OCI-M1 (cell line): ENCODE results near the gene CACNA1C.
"Not testable (repeated sequence)": the region's sequence is repeated elsewhere in the genome, so short reads cannot be mapped to it uniquely, and the experiment has no call there.

Source experiments
- DNase-seq: peaks from one replicate; lab custom pipeline; 2025; lab: John Stamatoyannopoulos, UW

CACNA1C gene

DNA sequence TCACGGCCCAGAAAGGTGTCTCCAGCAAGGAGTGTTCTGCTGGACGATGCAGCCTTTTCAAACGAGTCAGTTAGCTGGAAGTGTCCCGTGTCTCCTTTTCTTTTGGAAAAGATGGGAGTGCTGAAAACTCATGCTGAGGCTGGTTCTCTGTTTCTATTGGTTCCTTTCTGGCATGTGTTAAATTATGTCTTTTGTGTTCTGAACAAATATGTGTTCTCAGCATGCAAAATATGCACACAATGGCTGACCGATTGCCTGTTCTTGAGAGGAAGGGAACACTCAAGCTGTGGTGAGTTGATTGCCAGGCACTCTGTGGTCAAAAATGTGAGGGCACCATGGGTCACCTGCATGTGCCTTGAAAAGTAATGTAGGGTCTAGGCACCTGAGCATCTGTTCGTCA, 181.3 kb downstream of the CACNA1C start:
- DNase-seq: no peak

- no peak for DNase-seq
These were observed 182.0 kb downstream of the CACNA1C start for GRCh38 chr12:2234646-2235350.

- DNase-seq: no peak
These were observed 183.9 kb downstream of the CACNA1C start for GRCh38 chr12:2236506-2237294.

GRCh38 chr12:2238111-2238510, 185.3 kb downstream of the CACNA1C start:
- DNase-seq: no peak

DNA sequence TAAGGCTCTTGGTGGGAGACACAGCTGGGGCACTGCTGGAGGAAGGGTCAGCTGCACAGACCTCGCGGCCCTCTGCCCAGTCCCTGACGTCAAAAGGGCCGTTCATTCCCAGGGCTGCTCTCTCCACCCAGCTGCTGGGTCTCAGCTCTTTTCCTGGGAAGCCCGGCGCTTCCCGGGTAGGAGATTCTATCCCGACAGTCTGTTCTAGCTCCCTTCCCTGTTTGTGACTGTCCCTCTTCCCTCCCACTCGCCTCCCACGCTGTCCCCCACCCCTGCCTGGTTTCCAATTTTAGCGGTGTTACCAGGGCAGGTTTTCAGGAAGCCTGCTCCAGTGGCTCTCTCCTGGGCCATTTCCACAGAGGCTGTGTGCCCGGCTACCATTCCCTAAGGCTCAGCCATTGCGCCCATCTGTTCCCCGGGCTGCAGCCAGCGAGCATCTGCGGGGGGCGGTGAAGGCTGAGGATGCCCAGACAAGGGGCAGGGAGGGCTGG, 186.6 kb downstream of the CACNA1C start:
- DNase-seq: no peak

DNA sequence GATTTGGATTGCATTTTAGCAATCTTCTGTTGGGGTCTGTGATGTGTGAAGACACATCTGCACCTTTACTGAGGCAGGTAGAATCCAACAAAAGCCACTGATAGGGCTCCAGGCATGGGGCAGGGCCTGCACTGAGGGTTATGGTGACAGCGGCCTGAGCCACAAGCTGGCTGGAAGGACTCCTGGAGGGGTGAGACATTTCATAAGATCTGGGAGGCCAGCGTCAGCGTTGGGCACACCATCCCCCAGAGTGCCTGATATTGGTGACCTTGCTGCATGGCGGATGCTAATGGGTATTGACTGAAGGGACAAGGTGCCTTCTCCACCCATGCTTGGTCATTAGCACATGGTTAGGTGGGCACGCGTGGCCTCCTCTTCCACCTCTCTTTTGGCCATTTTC, 187.6 kb downstream of the CACNA1C start:
- DNase-seq: no peak

- DNase-seq: no peak
These were observed 188.2 kb downstream of the CACNA1C start for GRCh38 chr12:2240984-2241383.

DNA sequence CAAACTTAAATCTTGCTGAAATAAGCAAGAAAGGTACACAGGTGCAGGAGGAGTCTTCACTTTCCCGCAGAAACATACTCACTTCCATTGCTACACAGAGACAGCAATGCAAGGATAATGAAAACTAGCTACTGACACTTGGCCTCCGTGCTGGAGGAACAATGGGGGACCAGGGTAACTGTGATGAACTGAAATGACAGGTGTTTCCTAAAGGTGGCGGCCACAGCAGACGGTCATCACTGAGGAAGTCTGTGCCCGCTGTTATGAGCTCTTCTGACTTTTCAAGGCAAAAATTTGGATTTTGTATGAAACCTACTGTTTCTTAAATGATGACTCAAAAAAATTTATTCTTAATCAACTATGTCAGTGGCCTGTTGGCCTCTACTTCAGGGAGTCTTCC, 189.4 kb downstream of the CACNA1C start:
- DNase-seq: no peak

DNA sequence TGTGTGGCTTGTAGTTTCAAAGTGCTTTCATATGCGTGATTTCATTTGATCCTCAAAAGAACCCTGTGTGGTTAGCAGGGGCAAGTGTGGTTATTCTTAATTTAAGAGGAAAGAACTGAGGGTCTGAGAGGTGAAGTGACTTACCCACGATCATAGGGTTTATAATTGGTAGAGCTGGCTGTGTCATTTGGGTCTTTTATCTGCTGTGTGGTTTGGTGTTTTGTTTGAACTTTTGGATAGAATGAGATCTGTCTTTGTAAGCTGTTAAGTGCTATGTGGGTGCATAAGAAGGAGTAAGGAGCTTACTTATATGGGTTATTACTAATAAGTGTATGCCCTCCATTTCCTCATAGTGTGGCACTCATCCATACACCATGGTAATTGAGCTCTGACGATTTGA, 190.0 kb downstream of the CACNA1C start:
- no peak for DNase-seq

DNA sequence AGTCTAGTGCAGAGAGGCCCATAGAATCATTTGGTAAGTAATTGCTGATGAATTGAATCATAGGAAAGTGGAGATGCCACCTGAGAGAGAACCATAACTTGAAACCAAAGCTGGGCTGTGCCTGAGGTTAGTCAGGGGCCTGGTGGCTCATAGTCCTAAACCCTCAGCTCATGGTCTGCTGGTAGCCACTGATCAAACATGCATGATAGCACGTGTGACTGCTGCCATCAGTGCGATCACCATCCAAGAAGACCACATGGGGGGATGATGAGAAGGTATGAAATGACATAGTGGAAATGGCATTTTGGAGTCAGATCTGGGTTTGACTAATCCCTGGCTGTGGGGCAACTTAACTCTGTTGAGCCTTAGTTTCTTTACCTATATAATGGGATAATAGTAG, 190.5 kb downstream of the CACNA1C start:
- no peak for DNase-seq

- DNase-seq: no peak
These were observed 191.4 kb downstream of the CACNA1C start for GRCh38 chr12:2244013-2244861.

DNA sequence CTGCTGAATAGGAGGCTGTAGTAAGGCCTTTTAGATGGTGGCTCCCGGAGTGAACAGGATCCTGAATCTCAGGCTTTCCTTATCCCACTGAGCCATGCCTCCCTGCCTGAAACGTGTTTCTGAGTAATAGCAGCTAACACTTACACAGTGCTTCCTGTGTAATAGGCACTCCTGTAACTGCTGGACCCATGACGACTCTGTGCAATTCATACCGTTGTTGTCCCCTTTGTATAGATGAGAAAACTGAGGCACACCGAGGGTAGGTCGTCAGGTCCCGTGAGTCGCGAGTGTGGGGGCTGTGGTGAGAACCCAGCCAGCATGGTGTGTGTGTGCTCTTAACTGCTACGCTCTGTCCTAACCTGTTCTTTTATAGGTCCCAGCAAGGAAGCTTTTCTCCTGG, 193.6 kb downstream of the CACNA1C start:
- no peak for DNase-seq

GRCh38 chr12:2247120-2247519, 194.3 kb downstream of the CACNA1C start:
- no peak for DNase-seq

GRCh38 chr12:2247596-2247995, 194.8 kb downstream of the CACNA1C start:
- DNase-seq: no peak

DNA sequence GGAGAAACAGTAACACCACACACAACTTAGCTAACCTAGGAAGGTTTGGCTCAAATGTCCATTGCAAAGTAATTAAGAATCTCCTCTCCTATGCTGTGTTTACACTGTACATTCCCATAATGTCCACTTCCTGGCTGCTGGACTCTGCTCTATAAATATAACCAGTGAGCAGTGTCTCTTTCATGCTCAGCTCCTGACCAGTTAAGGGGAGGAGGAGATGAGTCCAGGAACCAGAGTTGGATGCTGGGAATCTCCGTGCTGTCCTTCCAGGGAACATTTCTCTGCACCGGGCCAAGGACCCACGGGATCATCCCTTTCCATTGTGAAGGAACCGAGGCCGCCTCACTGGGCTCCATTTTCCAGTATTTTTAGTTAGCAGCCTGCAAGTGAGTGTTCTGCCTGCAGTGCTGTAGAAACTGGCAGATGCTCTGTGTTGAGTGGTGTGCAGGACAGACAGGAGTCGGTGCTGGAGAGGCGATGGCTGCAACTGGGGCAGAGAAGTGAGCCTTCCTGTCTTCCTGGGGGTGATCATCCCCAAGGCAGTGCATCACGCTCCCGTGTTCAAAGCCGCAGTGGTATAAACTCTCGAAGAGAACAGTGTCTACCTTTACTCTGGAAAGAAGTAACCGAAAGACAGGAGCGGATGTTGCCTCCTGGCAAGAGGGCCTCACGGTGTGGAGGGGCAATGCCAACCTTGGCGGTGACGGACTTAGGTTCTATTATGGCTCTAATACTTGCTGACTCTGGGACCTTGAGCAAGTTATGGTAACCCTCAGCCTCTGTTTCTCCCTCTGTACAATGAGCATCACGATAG, 195.5 kb downstream of the CACNA1C start:
- DNase-seq: no peak

GRCh38 chr12:2248901-2249381, 196.2 kb downstream of the CACNA1C start:
- no peak for DNase-seq

- DNase-seq: no peak
These were observed 198.0 kb downstream of the CACNA1C start for GRCh38 chr12:2250797-2251196.

DNA sequence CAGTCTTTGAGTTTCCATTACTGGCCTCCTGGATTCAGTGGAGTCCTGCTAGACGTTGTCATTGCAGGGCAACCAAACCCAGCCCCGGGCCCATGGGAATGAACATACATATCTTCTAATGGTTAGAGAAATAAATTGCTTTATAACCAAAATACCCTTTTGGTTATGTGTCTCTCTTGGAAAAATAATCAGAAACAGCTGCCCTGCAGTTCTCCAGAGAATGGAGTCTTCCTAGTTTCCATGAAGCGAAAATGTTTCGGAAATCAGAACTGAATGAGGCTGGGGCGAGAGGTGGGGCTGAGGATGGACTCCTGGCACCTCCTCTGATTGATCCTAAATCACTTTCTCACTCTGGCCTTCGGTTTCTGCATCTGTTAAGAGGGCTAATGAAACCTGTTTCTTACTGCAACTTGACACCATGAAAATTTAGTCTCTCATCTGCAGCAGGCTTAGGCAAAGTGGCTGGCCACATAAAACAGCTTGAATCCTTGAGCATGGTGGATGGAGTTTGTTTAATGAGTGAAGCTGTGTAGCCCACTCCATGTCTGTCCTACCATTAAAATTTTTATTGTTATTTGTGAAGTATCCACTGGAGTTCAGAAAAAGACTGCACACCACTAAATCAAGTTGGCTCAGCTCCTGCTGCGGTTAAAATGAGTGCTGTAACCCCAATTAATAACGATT, 198.9 kb downstream of the CACNA1C start:
- DNase-seq: no peak

DNA sequence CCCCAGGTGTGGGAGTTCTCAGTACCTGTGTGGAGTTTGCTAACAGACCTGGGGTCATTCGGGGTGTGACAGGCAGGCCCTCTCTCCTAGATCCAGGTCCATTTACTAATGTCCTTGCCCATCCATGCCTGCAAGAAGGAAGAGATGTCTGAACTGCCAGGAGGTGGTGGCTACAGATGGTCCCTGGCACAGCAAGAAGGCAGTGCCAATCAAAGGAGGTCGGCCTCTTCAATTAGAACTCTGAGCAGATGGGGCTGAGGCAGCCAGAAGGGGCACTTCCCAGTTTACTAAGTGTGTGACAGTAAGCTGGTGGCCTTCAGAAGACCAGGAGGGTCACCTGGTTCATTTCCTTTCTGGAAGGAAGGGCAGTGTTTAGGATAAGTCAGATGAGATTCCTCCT, 202.5 kb downstream of the CACNA1C start:
- no peak for DNase-seq

- not testable (repeated sequence) for DNase-seq
These were observed 202.9 kb downstream of the CACNA1C start for GRCh38 chr12:2255731-2256130.

- DNase-seq: no peak
These were observed 203.7 kb downstream of the CACNA1C start for GRCh38 chr12:2256453-2256852.
